ENCODE measurements around the gene GNG13.
"Not testable (repeated sequence)": the region's sequence is repeated elsewhere in the genome, so short reads cannot be mapped to it uniquely, and the experiment has no call there.

The GNG13 gene

GRCh38 chr16:799948-800833, at the start of gene GNG13:
GNG13 (minus strand) TSS chr16:800734; CDS start chr16:799077, 1,657 bp downstream.
- no peak for DNase-seq (ENCODE audit: low read depth in 2 of 2)

- DNase-seq (ENCODE audit: low read depth in 2 of 2), result no peak
Observed at GRCh38 chr16:848510-849253, 48.1 kb upstream of the GNG13 start.

DNA sequence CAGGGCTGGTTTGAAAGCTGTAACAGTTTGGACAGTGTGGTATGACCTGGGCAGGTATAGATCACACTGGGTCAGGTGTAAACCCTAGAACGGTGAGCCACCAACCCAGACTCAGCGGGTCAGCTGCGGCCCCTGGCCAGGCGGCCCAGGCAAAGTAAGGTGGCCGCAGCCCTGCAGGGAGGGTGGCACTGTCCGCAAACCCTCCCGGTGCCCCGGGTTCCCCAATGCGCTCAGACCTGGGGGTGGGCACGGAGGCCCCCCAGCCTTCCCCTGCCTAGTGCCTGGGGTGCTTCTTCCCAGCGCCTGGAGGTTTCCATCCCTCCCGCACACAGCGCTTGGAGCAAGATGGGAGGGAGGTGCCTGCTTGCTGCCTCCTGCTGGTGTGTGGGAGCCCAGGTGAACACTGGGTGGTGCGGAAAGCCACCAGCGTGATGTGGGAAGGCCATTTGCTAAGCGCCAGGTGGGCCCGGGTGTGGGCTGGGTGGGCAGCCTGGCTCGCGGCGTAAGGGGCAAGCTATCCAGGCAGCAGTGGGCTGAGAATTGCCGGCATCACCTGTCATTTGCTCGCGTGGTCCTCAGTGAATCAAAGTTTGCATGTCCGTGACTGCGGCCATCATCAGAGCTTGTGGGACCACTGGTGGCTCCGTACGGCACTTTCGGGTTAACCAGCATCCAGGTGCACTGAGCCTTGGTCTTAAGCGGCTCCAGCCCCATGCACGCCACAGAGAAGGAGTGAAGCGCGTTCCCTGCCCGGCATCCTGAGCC, 47.3 kb upstream of the GNG13 start:
- no peak for DNase-seq (ENCODE audit: low read depth in 2 of 2)

DNA sequence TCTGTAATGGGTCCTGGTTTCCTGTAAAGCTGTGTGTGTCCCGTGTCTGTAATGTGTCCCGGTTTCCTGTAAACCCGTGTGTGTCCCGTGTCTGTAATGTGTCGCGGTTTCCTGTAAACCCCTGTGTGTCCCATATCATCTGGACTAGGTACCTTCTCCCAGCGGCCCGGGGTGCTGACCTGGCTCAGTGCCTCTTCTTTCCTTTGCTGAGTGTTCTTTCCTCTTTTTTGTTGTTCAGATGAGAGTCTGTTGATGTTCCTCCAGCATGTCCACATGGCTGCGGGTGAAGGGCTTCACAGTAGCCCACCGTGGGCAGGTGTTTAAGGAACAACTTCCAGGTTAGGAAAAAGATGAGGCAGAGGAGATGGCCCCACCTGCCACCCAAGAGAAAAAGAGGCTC, 46.6 kb upstream of the GNG13 start:
- DNase-seq (ENCODE audit: low read depth in 2 of 2), result no peak

DNA sequence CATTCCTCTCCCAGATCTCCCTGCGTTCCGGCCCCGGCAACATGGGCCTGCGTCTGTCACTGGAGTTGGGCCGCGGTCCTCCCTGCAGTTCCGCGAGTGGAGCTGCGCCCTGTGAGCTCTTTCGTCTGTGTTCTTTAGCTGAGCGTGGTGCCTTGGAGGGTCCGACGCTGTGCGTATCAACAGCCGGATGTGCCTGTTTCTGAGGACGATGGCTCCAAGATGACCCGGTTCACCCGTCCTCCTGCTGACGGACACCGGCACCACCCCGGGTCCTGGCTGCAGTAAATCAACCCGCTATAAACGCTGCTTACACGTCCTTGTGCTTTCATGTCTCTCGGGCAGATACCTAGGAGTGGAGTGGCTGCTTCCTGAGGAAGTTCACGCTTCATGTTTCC, 44.8 kb upstream of the GNG13 start:
- no peak for DNase-seq (ENCODE audit: low read depth in 2 of 2)

DNA sequence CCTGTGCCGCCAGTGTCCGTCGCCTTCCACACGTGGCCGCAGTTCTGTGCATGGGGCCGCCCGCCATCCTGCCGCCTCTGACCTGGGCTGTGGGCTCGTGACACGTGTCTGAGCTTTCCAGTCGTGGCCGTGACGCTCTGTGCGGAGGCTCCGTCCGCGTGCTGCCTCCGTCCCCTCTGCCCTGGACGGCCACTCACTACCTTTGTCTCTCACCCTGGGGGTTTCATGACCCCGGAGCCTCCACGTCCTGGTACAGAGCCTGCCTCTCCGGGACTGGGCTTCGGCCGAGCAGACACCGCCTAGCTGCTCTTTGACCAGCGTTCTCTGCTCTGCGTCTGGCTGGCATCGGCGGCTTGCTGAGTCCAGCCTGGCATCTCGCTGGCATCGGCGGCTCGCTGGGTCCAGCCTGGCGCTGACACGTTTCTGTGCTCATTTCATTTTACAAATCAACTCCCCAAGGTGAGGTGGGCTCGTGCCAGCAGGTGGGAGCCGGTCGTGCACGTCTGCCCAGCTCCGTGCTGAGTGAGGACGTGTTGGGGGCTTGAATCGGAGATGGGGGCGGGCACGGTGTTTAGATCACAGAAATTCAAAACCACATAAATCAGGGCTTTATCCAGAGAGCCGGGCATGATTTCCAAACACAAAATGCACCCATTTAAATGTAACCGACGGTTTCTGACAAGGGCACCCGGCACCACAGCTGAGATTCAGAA, 44.3 kb upstream of the GNG13 start:
- no peak for DNase-seq (ENCODE audit: low read depth in 2 of 2)

DNA sequence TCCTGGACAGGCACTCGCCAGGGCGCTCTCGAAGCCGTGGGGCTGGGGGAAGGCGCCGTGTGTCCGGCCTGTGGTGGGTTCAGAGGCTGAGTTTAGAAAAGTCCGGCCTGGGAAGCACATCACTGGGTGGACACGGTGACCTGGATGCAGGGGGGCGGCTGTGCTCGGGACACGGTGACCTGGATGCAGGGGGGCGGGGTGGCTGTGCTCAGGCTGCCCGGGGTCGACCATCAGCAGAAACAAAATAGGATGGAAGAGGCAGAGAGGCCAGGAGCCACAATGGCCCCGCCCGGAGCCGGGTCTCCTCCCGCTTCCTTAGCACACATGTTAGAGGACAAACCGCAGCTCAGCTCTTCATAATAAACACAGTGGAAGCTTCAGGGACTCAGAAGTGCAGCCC, 43.2 kb upstream of the GNG13 start:
- DNase-seq (ENCODE audit: low read depth in 2 of 2), result no peak

GRCh38 chr16:842711-843560, 42.4 kb upstream of the GNG13 start:
- no peak for DNase-seq (ENCODE audit: low read depth in 2 of 2)

GRCh38 chr16:842061-842476, 41.5 kb upstream of the GNG13 start:
- no peak for DNase-seq (ENCODE audit: low read depth in 2 of 2)

- no peak for DNase-seq (ENCODE audit: low read depth in 2 of 2)
Observed at GRCh38 chr16:841455-842060, 41.0 kb upstream of the GNG13 start.

GRCh38 chr16:840561-841454, 40.3 kb upstream of the GNG13 start:
- DNase-seq (ENCODE audit: low read depth in 2 of 2), result no peak

- no peak for DNase-seq (ENCODE audit: low read depth in 2 of 2)
Observed at GRCh38 chr16:839643-840408, 39.3 kb upstream of the GNG13 start.

DNA sequence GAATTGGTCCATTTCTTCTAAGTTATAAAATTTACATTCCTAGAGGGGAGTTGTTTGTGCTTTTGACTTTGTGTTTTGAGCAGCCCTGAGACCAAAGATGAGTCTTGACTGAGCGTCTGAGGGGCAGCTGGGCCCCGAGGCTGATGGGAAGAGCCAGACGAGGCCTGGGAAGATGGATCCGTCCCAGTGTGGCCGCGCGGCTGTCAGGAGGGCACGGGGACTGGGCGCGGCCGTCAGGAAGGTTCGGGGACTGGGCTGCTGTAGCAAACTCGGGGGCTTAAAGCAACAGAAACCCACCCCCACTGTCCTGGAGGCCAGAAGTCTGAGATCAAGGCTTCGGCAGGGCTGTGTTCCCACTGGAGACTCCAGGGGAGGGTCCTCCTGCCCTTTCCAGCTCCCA, 38.2 kb upstream of the GNG13 start:
- DNase-seq (ENCODE audit: low read depth in 2 of 2), result no peak

DNA sequence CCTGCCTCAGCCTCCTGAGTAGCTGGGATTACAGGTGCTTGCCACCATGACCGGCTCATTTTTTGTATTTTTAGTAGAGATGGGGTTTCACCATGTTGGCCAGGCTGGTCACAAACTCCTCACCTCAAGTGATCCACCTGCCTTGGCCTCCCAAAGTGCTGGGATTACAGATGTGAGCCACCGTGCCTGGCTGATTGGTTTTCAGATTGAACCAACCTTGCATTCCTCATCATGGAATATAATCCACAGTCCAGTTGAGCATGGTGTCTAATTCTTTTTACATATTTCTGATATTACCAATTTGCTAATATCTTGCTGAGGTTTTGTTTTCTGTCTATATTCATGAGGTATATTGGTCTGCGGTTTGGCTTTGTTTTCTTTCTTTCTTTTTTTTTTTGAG, 36.3 kb upstream of the GNG13 start:
- not testable (repeated sequence) for DNase-seq (ENCODE audit: low read depth in 2 of 2)

DNA sequence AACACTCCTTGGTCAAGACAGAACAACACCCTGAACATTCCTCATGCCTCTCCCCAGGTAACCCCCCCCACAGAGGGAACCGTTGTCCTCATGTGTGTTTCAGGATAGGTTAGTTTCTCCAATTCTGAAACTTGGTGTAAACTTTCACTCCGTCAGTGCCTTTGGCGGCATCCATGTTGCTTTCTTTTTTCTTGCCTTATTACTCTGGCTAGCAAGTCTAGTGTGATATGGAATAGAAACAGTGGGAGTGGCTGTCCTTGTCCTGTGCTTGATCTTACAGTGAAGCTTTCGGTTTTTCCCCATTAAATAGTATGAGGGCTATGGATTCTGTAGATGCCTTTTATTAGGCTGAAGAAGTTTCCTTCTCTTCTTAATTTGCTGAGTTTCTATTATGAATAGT, 35.7 kb upstream of the GNG13 start:
- no peak for DNase-seq (ENCODE audit: low read depth in 2 of 2)

GRCh38 chr16:835373-835772, 34.8 kb upstream of the GNG13 start:
- no peak for DNase-seq (ENCODE audit: low read depth in 2 of 2)

GRCh38 chr16:833411-833810, 32.9 kb upstream of the GNG13 start:
- no peak for DNase-seq (ENCODE audit: low read depth in 2 of 2)

DNA sequence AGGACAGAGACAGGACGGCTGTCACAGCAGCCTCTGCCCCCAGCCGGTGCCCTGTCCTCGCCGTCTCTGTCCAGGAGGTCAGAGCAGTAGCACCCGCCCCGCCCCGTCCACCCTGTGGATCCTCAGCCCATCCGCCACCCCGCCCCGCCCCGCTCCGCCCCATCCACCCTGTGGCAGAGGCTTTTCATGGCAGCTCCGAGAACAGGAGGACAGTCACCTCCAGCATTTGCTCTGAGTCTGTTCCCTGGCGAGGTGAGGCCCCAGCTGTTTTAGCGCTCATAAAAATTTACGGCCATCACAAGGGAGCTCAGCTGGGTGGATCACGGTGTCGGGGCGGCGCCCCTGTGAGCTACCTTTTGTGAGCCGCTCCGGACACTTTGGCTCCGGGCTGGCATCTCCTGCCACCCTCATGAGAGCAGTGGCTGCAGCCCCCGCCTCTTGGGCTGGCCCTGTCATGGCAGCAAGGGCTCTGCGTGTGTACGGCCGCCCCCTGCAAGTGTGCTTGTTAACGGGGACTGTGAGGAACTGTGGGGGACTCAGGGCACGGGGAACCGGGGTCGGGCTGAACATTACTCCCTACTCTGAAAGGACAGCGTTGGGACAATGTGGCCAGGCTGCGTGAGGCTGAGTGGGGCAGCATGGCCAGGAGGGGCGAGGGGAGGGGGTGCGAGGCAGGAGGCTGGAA, 32.3 kb upstream of the GNG13 start:
- no peak for DNase-seq (ENCODE audit: low read depth in 2 of 2)

Measured in stimulated activated CD8-positive, alpha-beta memory T cell treated with anti-CD3 and anti-CD28 coated beads, Interleukin-7, amount 100 ng/mL, for 4 hours (primary cell).